Left ventricle myocardium inferior (tissue), 1 donor: ENCODE data around the gene GIPC3. TPM values are rescaled to one million over a fixed set of nuclear protein-coding genes. Genes with fewer than 3 reads are reported as not detected.

Source experiments
- DNase-seq: peaks from one replicate; pipeline ENCODE4 v3.0.0-alpha.2; 2020
- H3K27ac ChIP-seq: fragments of 200-600 bp; replicated peaks from 2 replicates; pipeline ENCODE4 v1.8.0; 2021
- H3K27me3 ChIP-seq: fragments of 200-600 bp; 2 replicates; pipeline ENCODE4 v1.8.0; 2021; ENCODE audit warnings: low read depth
- H3K36me3 ChIP-seq: fragments of 200-600 bp; 2 replicates; pipeline ENCODE4 v1.8.0; 2021
- H3K4me1 ChIP-seq: fragments of 200-600 bp; 2 replicates; pipeline ENCODE4 v1.8.0; 2021
- H3K4me3 ChIP-seq: fragments of 200-600 bp; 2 replicates; pipeline ENCODE4 v1.8.0; 2021; ENCODE audit warnings: mild to moderate bottlenecking, moderate library complexity
- H3K9me3 ChIP-seq: fragments of 200-600 bp; replicated peaks from 2 replicates; pipeline ENCODE4 v1.8.0; 2021
- intact Hi-C: fragments of 100-400 bp; cut with micrococcal nuclease; formaldehyde crosslinking; loops from one replicate; pipeline ENCODE4 v1.11.0; 2022
- total RNA-seq: library from RNA; stranded (reverse); fragmentation: NEBNext Ultra II Directional; extraction: Animal tissue kit (Norgen Biotek cat#: 25700); gene quantifications from one replicate; pipeline ENCODE4 v1.2.1, GENCODE V29; 2021
- TF ChIP-seq, protein P1 (sequence below): fragments of 200-600 bp; IDR thresholded peaks from 2 replicates; pipeline ENCODE4 v1.8.0; 2021; ENCODE audit warnings: antibody characterized with exemption, mild to moderate bottlenecking, borderline replicate concordance
- donor health status: DM: no; HTN: yes; CAD: no; lungs with severe emphysema.

The GIPC3 gene
- total RNA-seq, 1 donor from 2014 or later = 1.6 TPM

DNA sequence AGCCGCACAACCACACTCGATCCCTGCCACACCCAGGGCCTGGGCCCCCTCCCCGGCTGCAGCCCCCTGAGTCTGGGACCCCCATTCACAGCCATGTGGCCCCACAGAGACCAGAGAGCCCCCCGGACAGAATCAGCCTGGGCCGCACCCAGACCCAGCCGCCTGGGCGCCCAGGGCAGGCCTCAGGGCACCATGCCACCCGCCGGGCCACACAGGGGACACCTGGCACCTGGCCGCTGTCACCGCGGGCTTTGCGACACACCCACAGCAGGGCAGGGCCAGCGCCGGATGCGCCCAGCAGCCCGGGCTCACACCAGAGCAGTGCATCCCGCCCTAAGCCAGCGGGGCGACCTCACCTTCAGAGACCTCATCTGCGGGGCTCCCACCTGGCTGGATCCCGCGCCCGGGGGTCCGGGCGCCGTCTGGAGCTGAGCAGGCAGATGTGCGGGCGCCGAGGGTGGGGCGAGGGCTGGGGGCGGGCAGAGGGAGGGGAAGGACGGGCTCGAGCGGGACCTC lies 21.0 kb downstream of the GIPC3 start:
- Histone ChIP-seq H3K4me3 (peak overlapping the region; percentile 72), H3K27ac (peak overlapping the region; percentile 92), H3K36me3 (peaks cover 4% of the 10 kb centered on the region), H3K27me3 (peaks cover 30% of the 10 kb centered on the region), H3K4me1 (peaks cover 69% of the 10 kb centered on the region), H3K9me3 (no peaks in the 10 kb centered on the region)
- TF ChIP-seq, protein P1, sequence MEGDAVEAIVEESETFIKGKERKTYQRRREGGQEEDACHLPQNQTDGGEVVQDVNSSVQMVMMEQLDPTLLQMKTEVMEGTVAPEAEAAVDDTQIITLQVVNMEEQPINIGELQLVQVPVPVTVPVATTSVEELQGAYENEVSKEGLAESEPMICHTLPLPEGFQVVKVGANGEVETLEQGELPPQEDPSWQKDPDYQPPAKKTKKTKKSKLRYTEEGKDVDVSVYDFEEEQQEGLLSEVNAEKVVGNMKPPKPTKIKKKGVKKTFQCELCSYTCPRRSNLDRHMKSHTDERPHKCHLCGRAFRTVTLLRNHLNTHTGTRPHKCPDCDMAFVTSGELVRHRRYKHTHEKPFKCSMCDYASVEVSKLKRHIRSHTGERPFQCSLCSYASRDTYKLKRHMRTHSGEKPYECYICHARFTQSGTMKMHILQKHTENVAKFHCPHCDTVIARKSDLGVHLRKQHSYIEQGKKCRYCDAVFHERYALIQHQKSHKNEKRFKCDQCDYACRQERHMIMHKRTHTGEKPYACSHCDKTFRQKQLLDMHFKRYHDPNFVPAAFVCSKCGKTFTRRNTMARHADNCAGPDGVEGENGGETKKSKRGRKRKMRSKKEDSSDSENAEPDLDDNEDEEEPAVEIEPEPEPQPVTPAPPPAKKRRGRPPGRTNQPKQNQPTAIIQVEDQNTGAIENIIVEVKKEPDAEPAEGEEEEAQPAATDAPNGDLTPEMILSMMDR = no peak
- no peak for DNase-seq
- intact Hi-C loops = no loop called here

DNA sequence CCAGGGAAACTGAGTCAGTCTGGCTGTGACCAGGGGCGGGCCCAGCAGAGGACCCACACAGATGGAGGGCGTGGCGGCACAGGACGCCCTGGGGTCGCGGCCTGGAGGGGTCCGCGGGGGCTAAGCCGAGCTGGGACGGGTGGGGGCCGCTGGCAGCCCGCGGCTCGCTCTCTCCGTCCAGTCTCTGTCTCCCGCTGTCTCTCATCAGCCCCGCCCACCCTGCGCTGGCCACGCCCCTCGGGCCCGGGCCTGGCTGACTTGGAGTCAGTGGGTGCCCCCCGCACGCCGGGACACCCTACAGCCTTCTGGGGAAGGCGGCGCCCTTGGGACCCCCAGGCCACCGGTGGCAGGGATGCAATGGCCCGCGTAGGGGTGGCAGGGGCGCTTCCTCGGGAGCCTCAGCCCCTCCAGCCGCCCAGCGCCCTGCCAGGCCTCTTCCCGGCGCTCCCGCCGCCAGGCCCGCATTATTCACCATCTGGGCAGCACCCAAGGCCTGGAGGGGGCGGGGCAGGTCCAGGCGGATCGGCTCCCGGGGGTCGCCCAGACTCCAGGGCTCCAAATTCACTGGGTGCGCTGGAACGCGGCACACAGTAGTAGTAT lies 21.5 kb downstream of the GIPC3 start, which contains the start of gene TBXA2R:
TSS of gene TBXA2R (minus strand) at position 186 of the 600 bp plus-strand sequence. CDS start 6,241 bp downstream, outside the sequence.
- H3K36me3 ChIP-seq = peaks cover 10% of the 10 kb centered on the region
- peak; percentile 81 for DNase-seq
- peaks cover 69% of the 10 kb centered on the region for H3K4me1 ChIP-seq
- intact Hi-C loops = no loop called here
- no peaks in the 10 kb centered on the region for H3K9me3 ChIP-seq
- TF ChIP-seq, protein P1 = no peak
- peaks cover 30% of the 10 kb centered on the region for H3K27me3 ChIP-seq
- H3K4me3 ChIP-seq = peak within 1 kb of the TSS; percentile 72
- H3K27ac ChIP-seq = peak within 1 kb of the TSS; percentile 92

DNA sequence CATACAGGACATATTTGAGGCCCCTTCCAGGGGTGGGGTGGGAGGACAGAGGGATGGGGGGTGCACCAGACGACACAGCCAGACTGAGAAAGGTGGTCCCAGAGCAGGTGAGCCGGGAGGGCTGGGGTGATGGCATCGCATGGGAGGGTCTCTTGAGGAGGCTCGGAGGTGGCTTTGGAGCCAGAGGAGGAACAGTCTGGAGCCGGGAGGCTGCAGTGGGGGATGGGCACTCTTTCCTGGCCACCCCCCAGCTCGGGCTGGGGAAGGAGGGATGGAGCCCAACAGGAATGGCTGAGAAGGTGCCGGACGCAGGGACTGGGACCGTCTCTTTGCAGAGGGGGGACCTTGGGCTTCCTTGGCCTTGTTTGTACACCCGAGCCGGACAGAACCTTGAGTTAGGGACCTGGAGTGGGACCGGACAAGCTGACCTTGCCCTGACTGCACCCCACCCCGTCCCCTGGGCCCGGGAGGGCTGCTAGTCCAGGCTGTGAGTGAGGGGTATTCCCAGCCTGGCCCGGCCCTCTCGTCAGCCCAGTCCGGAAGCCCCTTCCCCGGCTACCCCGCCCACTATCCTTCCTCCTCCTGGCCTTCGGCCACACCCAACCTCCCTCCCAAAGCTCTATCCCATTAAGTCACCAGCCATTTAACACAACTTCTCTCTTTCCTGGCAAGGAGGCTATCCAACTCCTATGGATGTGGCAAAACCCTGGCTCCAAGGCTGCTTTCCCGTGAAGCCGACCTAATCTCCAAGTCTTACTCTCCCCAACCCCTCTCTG lies 22.2 kb downstream of the GIPC3 start:
- Histone ChIP-seq H3K4me1 (peaks cover 69% of the 10 kb centered on the region), H3K27me3 (peaks cover 30% of the 10 kb centered on the region), H3K4me3 (peak overlapping the region; percentile 72), H3K36me3 (peaks cover 17% of the 10 kb centered on the region), H3K9me3 (no peaks in the 10 kb centered on the region), H3K27ac (peak overlapping the region; percentile 92)
- TF ChIP-seq, protein P1 = no peak
- intact Hi-C loops = no loop called here
- peak; percentile 72 for DNase-seq

DNA sequence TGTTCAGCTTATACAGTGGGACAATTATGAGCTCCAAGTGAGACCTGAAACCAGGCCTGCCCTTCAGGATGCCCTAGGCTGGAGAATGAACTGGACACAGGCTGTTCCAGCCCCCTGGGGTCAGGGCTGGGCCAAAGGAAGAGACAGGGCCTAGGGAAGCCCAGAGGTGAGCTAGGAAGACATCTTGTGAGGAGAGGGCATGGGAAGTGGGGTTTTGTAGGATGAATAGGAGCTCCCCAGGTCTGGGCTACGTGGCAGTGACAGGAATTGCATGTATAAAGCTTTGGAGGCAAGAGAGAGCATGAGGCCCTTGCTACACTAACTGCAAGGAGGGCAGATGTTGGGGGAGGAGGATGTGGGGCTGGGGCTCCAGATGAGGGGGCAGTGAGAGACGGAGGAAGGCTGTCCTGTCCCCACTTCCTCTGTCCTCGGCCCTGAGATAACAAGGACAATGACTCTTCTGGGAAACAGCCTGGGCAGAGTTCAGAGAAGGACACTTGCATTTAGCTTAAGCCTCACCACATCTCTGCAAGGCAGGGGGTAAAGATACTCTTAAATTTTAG lies 22.9 kb downstream of the GIPC3 start:
- no peaks in the 10 kb centered on the region for H3K9me3 ChIP-seq
- TF ChIP-seq, protein P1 = no peak
- peaks cover 30% of the 10 kb centered on the region for H3K27me3 ChIP-seq
- peaks cover 24% of the 10 kb centered on the region for H3K36me3 ChIP-seq
- peak overlapping the region; percentile 92 for H3K27ac ChIP-seq
- DNase-seq = no peak
- intact Hi-C loops = no loop called here
- H3K4me1 ChIP-seq = peaks cover 68% of the 10 kb centered on the region
- peak overlapping the region; percentile 72 for H3K4me3 ChIP-seq

DNA sequence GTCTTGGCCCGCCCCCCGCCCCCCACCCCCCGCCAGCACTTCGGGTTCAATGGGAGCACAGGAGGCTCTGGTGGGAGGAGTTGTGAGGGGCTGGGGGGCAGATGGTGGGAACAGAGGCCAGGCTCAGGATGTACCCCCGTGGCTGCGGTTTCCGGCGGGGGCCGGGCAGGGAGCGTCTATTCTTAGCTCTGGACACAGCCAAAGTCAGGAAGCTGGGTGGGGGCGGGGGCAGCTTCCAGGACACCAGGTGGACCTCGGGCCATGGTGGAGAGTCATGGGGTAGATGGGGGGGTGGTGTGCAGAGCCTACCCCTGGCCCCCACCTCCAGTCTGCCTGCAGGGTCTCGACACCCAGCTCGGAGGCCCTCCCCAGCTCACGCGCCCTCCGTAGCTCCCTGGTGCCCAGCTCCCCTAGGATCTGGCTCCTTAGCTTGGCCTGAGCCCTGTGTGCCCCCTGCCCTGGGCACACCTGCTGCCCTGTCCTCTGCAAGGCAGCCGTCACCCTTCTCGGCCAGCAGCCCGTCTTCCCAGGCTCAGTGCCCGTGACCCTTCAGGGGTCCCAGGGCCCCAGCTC lies 23.6 kb downstream of the GIPC3 start:
- H3K9me3 ChIP-seq = no peaks in the 10 kb centered on the region
- DNase-seq = peak; percentile 58
- H3K4me3 ChIP-seq = peak overlapping the region; percentile 4
- H3K4me1 ChIP-seq = peaks cover 61% of the 10 kb centered on the region
- H3K27ac ChIP-seq = peak overlapping the region; percentile 92
- TF ChIP-seq, protein P1 = no peak
- peaks cover 30% of the 10 kb centered on the region for H3K36me3 ChIP-seq
- intact Hi-C loops = no loop called here
- H3K27me3 ChIP-seq = peaks cover 26% of the 10 kb centered on the region
